ENCODE measurements around the gene MEF2C. TPM values are rescaled to one million over a fixed set of nuclear protein-coding genes. Genes with fewer than 3 reads are reported as not detected.

The MEF2C gene
- total and polyA plus RNA-seq, 3 experiments from 2014 or later, result 0.31 to 0.85 TPM; not detected in 1

GRCh38 chr5:88669371-88670050, 213.5 kb downstream of the MEF2C start:
- Mint-ChIP-seq H3K4me3 (no peak overlapping the region), H3K9me3 (peaks cover 4 to 28% (median 15%) of the 10 kb centered on the region in 5 donors), H3K27ac (no peak overlapping the region), H3K4me1 (peaks cover 35 to 45% (median 44%) of the 10 kb centered on the region in 3 donors), H3K36me3 (peaks cover 0 to 2% (median 0%) of the 10 kb centered on the region in 3 donors), H3K27me3 (peaks cover 80 to 96% of the 10 kb centered on the region in 2 donors)
- H3K9me3 ChIP-seq (ENCODE audit: low read length), result no peaks in the 10 kb centered on the region
- peaks cover 10% of the 10 kb centered on the region for H3K4me1 ChIP-seq (ENCODE audit: insufficient read depth, low read length)
- ChIA-PET POLR2A (no interaction called here), CTCF (interaction anchor here (0.7 to 1.7 kb wide), 2 partner anchors 22 to 888 kb away, joined by 3 to 7 read pairs; no protein-coding TSS in a partner anchor)
- H3K27me3 ChIP-seq (ENCODE audit: insufficient read depth, low read length, poor library complexity, severe bottlenecking), result peaks cover 69% of the 10 kb centered on the region
- H3K4me3 ChIP-seq (ENCODE audit: low read length), result no peak overlapping the region
- no peaks in the 10 kb centered on the region for H3K36me3 ChIP-seq (ENCODE audit: insufficient read depth, low read length)
- H3K27ac ChIP-seq (ENCODE audit: low read depth, low read length), result no peak overlapping the region
- no peak for DNase-seq

- H3K4me3 ChIP-seq (ENCODE audit: low read length), result no peak overlapping the region
- H3K4me1 ChIP-seq (ENCODE audit: insufficient read depth, low read length), result peaks cover 10% of the 10 kb centered on the region
- H3K27me3 Mint-ChIP-seq, result peaks cover 82 to 97% of the 10 kb centered on the region in 2 donors
- H3K27ac ChIP-seq (ENCODE audit: low read depth, low read length), result no peak overlapping the region
- POLR2A ChIA-PET, result no interaction called here
- peaks cover 5% of the 10 kb centered on the region for H3K9me3 ChIP-seq (ENCODE audit: low read length)
- H3K36me3 Mint-ChIP-seq, result peaks cover 0 to 2% (median 0%) of the 10 kb centered on the region in 3 donors
- H3K36me3 ChIP-seq (ENCODE audit: insufficient read depth, low read length), result no peaks in the 10 kb centered on the region
- peak overlapping the region; percentile 74 to 88 (median 82) for H3K4me3 Mint-ChIP-seq
- CTCF ChIA-PET, result interaction anchor here (2.3 kb wide), 1 partner anchor 13 kb away, joined by 10 read pairs; no protein-coding TSS in a partner anchor
- H3K9me3 Mint-ChIP-seq, result peaks cover 10 to 34% (median 22%) of the 10 kb centered on the region in 5 donors
- peaks cover 57% of the 10 kb centered on the region for H3K27me3 ChIP-seq (ENCODE audit: insufficient read depth, low read length, poor library complexity, severe bottlenecking)
- H3K4me1 Mint-ChIP-seq, result peaks cover 31 to 33% (median 32%) of the 10 kb centered on the region in 3 donors
- peak overlapping the region in 2 of 8 donors; percentile 8 to 13 for H3K27ac Mint-ChIP-seq
- DNase-seq, result no peak
Observed at GRCh38 chr5:88667496-88668201, 215.3 kb downstream of the MEF2C start.
